B cell (primary cell): ENCODE results near the gene DHRS7B.

Experiments used
- EZH2 ChIP-seq: IDR thresholded peaks from 2 replicates; pipeline ENCODE4 v1.6.1; 2012; ENCODE audit warnings: borderline replicate concordance, low read depth, mild to moderate bottlenecking, moderate library complexity, low read length; ENCODE audit not compliant: insufficient read depth, poor library complexity, severe bottlenecking
- TF ChIP-seq, protein P1 (sequence below): fragments of 200-600 bp; IDR thresholded peaks from one replicate; pipeline ENCODE4 v1.8.0; 2022; ENCODE audit warnings: antibody characterized with exemption, mild to moderate bottlenecking

GRCh38 chr17:21089933-21090901, 36.5 kb upstream of the DHRS7B start:
- TF ChIP-seq, protein P1, sequence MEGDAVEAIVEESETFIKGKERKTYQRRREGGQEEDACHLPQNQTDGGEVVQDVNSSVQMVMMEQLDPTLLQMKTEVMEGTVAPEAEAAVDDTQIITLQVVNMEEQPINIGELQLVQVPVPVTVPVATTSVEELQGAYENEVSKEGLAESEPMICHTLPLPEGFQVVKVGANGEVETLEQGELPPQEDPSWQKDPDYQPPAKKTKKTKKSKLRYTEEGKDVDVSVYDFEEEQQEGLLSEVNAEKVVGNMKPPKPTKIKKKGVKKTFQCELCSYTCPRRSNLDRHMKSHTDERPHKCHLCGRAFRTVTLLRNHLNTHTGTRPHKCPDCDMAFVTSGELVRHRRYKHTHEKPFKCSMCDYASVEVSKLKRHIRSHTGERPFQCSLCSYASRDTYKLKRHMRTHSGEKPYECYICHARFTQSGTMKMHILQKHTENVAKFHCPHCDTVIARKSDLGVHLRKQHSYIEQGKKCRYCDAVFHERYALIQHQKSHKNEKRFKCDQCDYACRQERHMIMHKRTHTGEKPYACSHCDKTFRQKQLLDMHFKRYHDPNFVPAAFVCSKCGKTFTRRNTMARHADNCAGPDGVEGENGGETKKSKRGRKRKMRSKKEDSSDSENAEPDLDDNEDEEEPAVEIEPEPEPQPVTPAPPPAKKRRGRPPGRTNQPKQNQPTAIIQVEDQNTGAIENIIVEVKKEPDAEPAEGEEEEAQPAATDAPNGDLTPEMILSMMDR, result no peak
- TF ChIP-seq EZH2, result no peak
